Measurements from ENCODE around the gene NALCN.

- TF ChIP-seq CTCF (IDR thresholded peaks at IDR 0.05; ENCODE audit: low read depth, low read length) (no peak), EZH2phosphoT487 (IDR thresholded peaks at IDR 0.05; ENCODE audit: low read depth) (no peak)
Measured at GRCh38 chr13:101230271-101230890, 185.9 kb downstream of the NALCN start.

Measured in OCI-LY3 (cell line).